HG03439 (cell line): Measurements from ENCODE around the gene CPPED1.
"Not testable (repeated sequence)": the region's sequence is repeated elsewhere in the genome, so short reads cannot be mapped to it uniquely, and the experiment has no call there.

ENCODE experiments used
- ATAC-seq: cut with Tn5 transposase; IDR thresholded peaks from one replicate; pipeline ENCODE4 v1.9.1; 2021; ENCODE audit warnings: mild to moderate bottlenecking, moderate library complexity; ENCODE audit not compliant: unreplicated experiment

The CPPED1 gene

GRCh38 chr16:12802661-12803060 lies 1.0 kb downstream of the CPPED1 start:
- no peak for ATAC-seq

GRCh38 chr16:12802048-12802447 lies 1.6 kb downstream of the CPPED1 start:
- ATAC-seq = no peak

- no peak for ATAC-seq
Measured at GRCh38 chr16:12801511-12802042, 2.1 kb downstream of the CPPED1 start.

GRCh38 chr16:12800817-12801216 lies 2.9 kb downstream of the CPPED1 start:
- ATAC-seq = no peak

- not testable (repeated sequence) for ATAC-seq
Measured at GRCh38 chr16:12799996-12800395, 3.7 kb downstream of the CPPED1 start.

GRCh38 chr16:12798846-12799245 lies 4.8 kb downstream of the CPPED1 start:
- ATAC-seq = no peak

GRCh38 chr16:12798171-12798570 lies 5.5 kb downstream of the CPPED1 start:
- no peak for ATAC-seq

- no peak for ATAC-seq
Measured at GRCh38 chr16:12796498-12796897, 7.2 kb downstream of the CPPED1 start.

GRCh38 chr16:12794486-12795387 lies 8.9 kb downstream of the CPPED1 start:
- ATAC-seq = no peak

GRCh38 chr16:12793865-12794240 lies 9.8 kb downstream of the CPPED1 start:
- ATAC-seq = no peak

GRCh38 chr16:12793120-12793864 lies 10.4 kb downstream of the CPPED1 start:
- no peak for ATAC-seq

- ATAC-seq = not testable (repeated sequence)
Measured at GRCh38 chr16:12792528-12792927, 11.2 kb downstream of the CPPED1 start.

GRCh38 chr16:12791340-12791739 lies 12.3 kb downstream of the CPPED1 start:
- no peak for ATAC-seq

GRCh38 chr16:12788758-12789157 lies 14.9 kb downstream of the CPPED1 start:
- no peak for ATAC-seq

GRCh38 chr16:12786081-12786480 lies 17.6 kb downstream of the CPPED1 start:
- no peak for ATAC-seq

GRCh38 chr16:12784076-12784475 lies 19.6 kb downstream of the CPPED1 start:
- no peak for ATAC-seq

GRCh38 chr16:12781777-12782176 lies 21.9 kb downstream of the CPPED1 start:
- no peak for ATAC-seq

GRCh38 chr16:12780467-12780866 lies 23.2 kb downstream of the CPPED1 start:
- ATAC-seq = no peak

GRCh38 chr16:12778726-12779125 lies 25.0 kb downstream of the CPPED1 start:
- no peak for ATAC-seq

- no peak for ATAC-seq
Measured at GRCh38 chr16:12775656-12776236, 27.9 kb downstream of the CPPED1 start.

GRCh38 chr16:12773221-12773620 lies 30.5 kb downstream of the CPPED1 start:
- no peak for ATAC-seq
